GM19324 (cell line): ENCODE data around the gene MRO.
"Not testable (repeated sequence)": the region's sequence is repeated elsewhere in the genome, so short reads cannot be mapped to it uniquely, and the experiment has no call there.

ENCODE experiments used
- ATAC-seq: cut with Tn5 transposase; IDR thresholded peaks from one replicate; pipeline ENCODE4 v1.9.1; 2021; ENCODE audit warnings: mild to moderate bottlenecking, moderate library complexity; ENCODE audit not compliant: unreplicated experiment, low FRiP score

Gene MRO

DNA sequence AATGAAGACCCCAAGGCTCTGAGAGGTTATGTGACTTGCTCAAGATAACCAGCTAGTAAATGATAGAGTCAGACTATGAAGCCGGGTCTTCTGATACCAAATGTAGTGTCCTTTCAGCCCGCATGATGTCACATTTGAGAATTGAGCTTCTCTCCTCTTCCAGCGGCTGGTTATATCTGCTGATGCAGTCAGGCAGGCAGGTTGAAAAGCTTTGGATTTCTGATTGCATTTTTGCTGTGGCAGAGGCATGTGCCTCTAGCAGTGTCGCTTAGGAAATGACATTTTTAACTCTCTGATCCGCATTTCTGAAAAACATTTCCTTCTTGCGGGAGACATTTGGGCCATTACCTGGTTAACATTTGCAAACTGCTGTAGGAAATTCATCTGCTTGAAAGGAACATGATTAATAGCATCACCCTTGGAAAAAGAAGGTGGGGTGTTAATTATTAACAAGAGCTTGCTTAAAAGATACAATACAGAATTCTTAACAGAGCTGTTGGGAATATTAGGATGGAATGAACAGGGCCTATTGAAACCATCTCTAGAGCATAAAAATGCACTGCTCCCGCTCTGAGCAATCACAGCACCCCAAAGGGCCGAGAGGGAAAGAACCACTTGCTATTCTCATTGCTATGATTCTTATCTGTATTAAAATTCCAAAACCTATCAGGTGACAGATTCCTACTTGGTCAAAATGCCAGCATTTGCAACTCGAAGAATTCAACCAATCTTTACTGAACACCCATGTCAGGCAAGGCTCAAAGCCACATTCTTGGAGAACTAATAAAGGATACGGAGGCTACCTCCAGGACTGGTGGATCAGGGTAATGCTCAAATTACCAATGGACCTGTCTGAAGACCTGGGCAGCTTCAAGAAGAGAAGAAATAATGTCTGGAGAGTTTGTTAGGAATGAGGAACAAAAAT, 25.9 kb downstream of the MRO start:
- ATAC-seq = no peak

DNA sequence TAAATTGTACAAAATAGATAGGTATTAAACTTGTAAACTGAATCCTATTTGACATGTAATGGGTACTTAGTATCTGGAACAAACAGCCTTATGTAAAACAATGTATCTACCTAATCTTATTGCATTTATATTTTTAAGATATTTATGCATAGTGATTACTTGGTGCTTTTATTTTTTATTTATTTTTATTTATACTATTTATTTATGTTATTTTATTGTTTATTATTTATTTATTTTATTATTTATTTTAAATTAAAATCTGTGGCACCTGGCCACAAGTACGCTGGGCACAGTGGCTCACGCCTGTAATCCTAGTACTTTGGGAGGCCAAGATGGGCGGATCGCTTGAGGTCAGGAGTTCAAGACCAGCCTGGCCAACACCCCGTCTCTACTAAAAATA, 26.9 kb downstream of the MRO start:
- no peak for ATAC-seq

DNA sequence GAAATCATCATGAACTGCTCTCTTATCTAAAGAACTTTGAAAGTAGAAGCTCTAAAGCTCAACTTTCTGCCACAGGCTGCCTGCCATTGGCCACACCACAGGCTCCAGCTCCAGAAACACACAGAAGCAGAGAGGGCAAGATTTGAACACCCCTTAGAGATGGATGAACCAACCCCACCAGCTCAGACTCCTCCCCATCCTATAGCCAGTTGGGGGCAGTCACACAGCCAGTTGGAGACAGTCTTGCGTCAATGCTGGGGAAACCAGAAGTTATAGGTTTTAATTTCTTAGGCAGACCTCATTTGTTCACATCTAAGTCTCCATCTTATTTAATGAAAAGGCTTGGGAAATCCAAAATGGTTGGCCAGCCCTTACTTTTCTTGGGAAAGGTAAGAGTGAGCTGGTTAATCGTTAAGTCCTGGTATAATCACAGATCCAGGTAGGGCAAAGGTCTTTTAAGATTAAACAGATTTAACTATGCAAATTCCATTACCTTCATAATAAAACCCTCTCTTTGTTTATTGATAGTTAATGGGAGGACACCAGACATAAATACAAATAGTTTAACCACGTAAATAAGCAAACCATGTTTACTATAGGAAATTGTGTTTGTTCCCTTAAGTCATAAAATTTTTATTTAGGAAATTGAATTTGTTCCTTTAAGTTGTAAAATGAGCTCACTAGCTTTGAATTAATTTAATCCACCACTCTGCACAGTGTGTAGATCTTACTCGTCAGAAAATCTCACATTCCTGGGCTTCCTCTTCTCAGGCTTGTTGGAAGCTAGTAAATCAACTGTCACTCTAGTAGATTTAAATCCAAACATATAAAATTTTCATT, 28.0 kb downstream of the MRO start:
- ATAC-seq = no peak

DNA sequence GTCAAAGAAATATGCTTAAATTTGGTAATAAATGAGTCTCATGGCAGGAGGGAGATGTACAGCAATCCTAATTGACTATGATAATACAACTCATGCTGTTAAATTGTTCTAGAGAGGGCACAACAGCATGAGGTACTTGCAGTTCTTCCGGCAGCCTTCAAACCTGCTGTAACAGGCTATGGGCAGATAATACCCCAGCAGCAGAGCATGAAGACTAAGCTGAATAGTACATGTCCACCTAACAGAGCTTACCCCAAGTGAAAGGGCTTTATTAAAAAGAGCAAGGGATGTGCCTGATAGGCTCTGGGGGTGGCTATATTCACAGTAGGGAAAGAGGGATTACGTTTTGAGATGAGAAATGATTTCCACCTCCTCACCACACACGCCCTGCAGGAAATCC, 28.9 kb downstream of the MRO start:
- no peak for ATAC-seq

DNA sequence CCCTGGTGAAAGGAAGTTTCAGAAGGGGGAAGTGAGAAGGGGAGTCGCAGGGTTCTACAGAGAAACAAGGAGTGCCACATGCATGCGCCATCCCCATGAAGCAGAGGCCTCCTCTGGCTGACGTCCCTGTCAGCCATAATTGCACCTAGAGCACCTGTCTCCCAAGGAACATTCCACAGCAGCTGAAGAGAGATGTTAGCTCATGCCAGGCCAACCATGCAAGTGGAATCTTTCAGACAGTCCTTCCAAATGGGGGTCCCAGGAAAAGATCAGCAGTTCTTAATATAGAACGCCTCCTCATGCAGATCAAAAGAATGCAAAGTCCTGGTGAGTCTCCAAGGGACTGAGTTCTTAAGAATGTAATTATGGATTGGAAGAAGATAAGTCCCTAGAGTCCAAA, 29.6 kb downstream of the MRO start:
- ATAC-seq = no peak

DNA sequence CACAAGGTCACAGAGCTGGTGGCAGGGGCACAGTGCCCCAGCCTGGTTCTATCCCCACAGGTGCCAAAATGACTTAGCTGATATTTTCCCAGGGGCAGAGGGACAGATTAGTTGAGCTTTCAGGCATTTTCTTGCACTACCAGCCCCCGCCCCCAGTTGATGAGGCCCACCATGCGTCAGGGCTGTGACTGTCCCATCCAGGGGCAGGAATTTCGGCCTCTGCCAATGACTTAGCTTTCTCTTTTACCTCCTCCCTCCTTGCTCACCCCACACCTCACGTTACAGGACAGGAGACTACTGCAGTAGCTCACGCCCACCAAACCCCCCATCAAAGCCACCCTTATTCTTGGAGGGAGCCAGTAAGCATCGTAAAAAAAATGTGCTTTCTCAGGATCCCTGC, 31.5 kb downstream of the MRO start:
- no peak for ATAC-seq

DNA sequence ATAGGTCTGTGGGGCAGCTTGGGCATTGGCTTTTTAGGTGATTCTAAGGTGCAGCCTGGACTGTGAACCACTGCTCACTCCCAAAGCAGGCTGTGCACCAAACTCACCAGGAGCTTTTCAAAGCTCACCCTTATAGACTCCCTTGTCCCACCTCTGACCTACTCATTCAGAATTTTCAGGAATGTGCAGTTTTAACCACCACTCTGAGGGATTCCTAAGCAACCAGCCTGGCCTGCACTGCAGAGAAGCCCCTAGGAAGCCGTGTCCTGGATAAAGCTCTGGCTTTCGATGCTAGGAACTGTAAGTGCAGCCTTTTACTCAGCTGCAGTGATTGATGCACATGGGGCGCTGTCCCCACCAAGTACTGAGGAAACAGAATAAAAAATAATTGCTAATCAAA, 33.0 kb downstream of the MRO start:
- no peak for ATAC-seq

DNA sequence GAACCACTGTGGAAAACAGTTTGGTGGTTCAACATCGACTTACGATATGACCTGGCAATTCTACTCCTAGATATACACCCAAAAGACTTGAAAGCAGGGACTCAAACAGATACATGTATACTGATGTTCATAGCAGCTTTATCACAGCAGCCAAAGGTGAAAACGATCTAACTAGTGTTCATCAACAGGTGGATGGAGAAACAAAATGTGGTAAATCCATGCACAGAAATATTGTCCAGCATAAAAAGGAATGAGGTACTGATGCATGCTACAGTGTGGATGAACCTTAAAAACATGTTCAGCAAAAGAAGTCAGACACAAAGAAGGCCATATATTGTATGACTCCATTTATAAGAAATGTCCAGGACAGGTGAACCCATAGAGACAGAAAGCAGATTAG, 36.3 kb downstream of the MRO start:
- no peak for ATAC-seq

DNA sequence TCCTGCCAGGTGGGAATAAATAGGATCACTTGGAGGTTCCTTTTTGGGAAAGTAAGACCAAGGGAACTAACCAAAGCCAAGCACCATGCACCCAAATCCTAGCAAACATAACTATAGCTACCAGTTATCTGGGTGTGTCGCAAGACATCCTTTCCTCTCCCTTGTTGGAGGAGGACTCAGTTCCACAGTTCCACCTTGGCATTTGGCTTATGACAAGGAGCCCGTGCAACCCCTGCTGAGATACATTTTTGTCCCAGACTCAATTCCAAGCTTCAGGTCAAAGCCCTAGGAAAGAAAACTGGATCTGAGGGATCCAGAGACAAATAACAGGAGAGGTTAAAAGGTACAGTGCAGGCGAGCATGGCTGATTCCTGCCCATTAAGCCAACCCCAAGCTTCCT, 40.8 kb downstream of the MRO start:
- ATAC-seq = not testable (repeated sequence)

DNA sequence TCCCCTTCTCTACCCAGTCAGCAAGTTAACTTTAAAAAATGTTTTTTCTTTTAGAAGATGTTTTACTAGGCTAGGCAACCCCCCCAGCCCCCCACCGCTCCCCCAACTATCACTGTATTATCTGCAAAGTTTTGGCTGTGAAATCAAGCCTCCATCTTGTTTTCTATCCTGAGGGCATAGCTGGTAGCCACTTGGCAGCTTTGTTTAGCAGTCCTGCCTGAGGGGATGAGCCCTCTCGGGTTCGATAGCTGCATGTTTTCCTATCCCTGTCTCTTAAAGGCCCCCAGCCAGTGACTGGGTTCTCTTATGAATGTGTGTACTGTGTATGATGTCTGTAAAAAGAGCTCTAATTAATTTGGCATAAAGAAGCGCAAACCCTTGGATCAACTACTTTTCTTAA, 43.4 kb downstream of the MRO start:
- ATAC-seq = no peak

DNA sequence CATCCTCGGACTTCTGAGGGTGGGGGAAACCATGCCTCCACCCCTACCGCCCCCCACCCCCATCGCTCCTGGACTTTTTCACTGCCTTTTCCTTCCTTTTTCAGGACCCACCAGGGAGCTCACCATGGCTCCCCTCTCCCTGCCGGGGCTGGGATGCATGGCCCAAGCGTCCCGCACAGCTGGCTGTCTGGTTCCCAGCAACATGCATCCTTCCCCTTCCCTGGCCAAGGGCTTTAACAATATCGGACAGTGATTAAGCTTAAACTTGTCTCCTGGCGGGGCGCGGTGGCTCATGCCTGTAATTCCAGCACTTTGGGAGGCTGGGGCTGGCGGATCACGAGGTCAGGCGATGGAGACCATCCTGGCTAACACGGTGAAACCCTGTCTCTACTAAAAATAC, 44.1 kb downstream of the MRO start:
- no peak for ATAC-seq

DNA sequence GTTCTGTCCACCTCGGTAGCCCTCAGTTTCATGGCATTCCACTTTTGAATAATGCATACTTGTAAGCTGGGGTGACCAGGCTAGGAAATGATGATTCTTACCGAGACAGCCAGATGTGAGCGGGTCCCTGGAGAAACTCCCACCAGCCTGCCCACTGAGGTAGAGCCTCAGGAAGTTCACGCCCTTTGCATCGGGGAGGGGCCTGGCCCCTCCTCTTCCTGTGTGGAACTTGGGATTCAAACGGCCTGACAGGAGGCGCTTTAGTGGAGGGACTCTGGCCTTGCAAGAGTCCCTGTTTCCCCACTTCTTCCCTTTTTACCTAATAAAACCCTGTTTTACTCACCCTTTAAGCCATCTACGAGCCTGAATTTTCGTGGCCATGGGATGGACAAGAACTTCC, 44.6 kb downstream of the MRO start:
- ATAC-seq = no peak

DNA sequence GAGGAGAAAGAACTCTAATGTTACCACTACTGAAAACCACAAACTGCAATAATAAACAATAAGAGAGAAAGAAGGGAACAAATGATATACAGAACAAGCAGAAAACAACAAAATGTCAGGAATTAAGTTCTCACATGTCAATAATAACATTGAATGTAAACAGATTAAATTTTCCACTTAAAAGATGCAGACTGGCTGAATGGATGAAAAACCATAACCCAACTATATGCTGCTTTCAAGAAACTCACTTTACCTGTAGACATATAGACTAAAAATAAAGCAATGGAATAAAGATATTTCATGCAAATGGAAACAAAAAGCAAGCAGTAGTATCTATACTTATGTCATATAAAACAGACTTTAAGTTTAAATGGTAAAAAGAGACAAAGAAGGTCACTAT, 50.4 kb downstream of the MRO start:
- no peak for ATAC-seq

DNA sequence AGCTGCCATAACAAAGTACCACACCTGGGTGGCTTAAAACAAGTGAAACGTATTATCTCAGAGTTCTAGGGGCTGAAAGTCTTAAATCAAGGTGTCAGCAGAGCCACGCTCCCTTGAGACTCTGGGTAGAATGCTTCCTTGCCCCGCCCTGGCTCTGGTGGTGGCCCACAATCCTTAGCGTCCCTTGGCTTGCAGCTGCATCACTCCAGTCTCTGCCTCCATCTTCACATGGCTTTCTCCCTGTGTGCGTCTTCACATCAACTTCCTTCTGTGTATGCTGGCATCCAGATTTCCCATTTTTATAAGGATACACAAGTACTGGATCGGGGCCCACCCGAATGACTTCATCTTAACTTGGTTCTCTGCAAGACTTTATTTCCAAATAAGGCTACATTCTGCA, 62.5 kb downstream of the MRO start:
- no peak for ATAC-seq

DNA sequence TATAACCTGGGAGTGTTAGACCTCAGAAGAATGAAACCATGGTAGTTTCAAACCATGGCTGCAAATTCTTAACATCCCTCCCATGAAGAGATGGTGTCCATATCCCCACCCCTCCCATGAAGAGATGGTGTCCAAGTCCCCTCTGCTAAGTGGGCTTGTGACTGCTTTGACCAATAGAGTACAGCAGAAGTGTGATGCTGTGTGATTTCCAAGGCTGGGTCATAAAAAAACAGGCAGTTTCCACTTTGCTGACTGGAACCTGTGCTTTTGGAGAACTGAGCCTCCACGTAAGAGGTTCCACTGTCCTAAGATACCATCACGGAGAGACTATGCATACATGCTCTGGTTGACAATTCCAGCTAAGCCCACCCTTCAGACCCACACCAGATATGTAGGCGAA, 65.5 kb downstream of the MRO start:
- no peak for ATAC-seq

DNA sequence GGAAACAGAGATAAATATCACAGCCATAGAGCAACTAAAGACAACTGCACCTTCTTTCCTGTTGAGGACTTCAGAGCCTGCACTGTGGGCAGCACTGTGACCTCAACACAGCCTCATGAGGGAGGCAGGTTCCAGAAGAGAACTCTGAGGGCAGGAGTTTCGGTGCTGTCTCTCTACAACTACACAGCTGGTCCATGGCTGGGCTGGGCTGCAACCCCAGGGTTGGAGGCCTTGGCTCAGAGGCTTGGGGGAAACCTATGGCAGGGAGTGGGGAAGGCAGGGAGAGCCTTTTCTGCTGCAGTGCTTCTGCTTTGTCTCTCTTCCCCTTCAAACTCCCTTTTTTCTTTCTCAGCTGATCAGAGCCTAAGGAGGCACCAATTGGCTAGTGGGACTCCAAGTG, 66.5 kb downstream of the MRO start:
- no peak for ATAC-seq

DNA sequence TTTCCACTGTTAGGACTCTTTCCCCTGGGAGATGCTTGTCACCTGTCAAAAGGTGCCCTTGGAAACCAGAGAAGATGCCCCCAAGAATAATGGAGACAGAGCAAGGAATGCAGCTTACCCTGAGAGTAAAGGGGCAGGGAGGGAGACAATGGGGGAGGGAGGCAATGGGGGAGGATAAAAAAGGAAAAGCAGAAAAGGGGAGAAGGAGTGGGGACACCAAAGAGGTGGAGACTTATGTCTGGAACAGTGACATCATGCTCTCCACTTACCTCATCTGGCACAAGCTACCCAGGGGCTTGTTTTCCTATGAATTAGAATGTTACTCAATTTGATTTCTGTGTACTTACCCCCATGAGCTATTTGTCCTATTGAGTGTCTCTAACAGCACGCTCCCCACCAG, 67.9 kb downstream of the MRO start:
- no peak for ATAC-seq

DNA sequence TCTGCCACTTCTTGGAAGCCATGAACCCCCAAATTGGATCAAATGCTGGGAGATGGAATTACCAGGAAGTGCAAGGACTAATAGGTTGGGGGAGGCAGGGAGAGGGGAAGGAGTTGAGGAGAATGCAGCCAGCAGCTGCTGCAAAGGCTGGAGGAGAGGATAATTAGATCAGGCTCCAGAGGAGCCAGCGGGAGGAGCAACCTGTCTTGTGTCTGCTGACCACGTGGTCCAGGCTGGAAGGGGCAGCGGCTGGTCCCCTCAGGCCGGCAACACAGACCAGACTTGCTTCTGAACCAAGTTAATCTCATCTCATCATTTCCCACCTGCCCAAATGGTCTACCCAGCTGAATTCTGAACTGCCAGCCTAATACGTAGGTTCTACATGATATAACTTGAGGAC, 68.3 kb downstream of the MRO start:
- no peak for ATAC-seq

DNA sequence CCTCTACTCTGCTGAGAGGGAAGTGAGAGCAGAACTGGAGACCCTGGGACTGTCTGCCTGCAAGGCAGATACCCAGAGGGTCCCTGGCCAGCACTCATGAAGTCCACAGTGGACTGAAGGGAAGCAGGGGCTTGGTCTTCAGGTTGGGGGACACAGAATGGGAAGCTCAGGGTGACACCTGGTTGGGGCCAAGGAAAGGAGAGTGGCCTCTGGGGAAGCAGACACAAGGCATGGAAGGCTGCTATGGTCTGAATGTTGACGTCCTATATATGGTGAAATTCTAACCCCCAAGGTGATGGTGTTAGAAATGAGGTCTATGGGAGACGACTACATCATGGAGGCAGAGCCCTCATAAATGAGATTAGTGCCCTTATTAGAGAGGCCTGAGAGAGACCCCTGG, 69.3 kb downstream of the MRO start:
- no peak for ATAC-seq

DNA sequence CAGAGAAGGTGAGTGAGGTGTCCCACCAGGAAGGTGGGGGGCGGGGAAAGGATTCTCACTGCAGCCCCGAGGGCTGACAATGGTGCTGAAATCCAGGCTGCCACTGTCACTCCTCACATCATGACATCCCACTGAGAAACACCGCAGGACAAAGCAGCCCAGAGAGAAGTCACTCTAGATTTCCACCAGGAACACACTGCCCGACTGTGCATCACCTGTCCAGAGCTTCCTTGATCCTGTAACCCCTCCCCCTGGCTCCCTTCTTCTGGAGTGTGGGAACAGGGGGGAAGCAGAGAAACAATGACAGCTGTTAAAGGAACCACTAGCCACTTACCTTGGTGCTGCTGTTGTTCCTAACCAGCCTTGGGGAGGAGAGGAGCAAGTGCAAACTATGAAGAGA, 69.9 kb downstream of the MRO start:
- ATAC-seq = no peak

DNA sequence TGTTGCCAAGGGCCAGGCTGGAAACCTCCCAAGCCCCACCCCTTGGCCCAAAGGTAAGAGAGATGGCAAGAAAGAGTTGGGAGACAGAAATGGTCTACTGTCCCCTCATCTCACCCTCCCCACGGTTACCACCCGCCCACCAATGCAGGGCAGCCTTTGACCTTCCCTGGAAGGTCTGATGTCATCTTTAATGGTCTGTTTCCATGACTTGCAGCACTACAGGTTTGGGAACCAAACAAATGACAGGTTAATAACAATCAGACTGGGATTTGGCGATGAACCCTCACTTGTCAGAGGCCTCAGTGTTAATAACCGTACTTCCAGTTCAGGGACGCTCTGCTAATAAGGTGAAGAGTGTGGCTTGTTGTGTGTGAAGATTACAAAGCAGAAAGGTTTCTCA, 70.4 kb downstream of the MRO start:
- ATAC-seq = no peak
